ENCODE results near the gene NRXN2. TPM values are rescaled to one million over a fixed set of nuclear protein-coding genes. Genes with fewer than 3 reads are reported as not detected.
A peak's percentile ranks its signal among the peaks of the same experiment; 100 is the strongest.

Gene NRXN2
- total and polyA plus RNA-seq, 10 of the 15 experiments (the other 5 are each of a cell fraction or from before 2014, with no cell fraction given) = 0.03 to 1.4 (median 0.23) TPM

GRCh38 chr11:64766881-64767280 lies 43.9 kb upstream of the NRXN2 start:
- Histone ChIP-seq H3K36me3 (ENCODE audit: control insufficient read depth in 2 of 2, insufficient read depth in 2 of 2, low read length in 1 of 2) (peaks cover 52 to 61% of the 10 kb centered on the region in 2 experiments), H4K20me1 (ENCODE audit: control insufficient read depth, insufficient read depth) (peaks cover 28% of the 10 kb centered on the region), H3K4me1 (ENCODE audit: control insufficient read depth, insufficient read depth, low read length) (peaks cover 24% of the 10 kb centered on the region), H3K27ac (ENCODE audit: control insufficient read depth, insufficient read depth) (no peak overlapping the region), H3K9me3 (replicated peaks; ENCODE audit: control insufficient read depth, insufficient read depth, low read length) (no peaks in the 10 kb centered on the region), H2AFZ (ENCODE audit: control insufficient read depth, low read depth, low read length) (no peak overlapping the region), H3K9ac (ENCODE audit: control insufficient read depth, insufficient read depth, low read length) (no peak overlapping the region), H3K79me2 (ENCODE audit: control insufficient read depth, insufficient read depth, low read length) (peaks cover 21% of the 10 kb centered on the region), H3K4me3 (no peak overlapping the region), H3K4me2 (ENCODE audit: control insufficient read depth, insufficient read depth) (no peak overlapping the region), H3K27me3 (replicated peaks in 1 of 2; ENCODE audit: control insufficient read depth in 2 of 2, insufficient read depth in 2 of 2, low read length in 1 of 2) (no peaks in the 10 kb centered on the region)
- CTCF ChIA-PET = interaction anchor here (1.9 kb wide), 2 partner anchors 19 to 20 kb away, joined by 4 to 6 read pairs; no protein-coding TSS in a partner anchor
- DNase-seq (ENCODE audit: low read depth, low spot score) (no peak), FAIRE-seq (no peak), ATAC-seq (no peak)
- RAD21 ChIA-PET (ENCODE audit: unreplicated experiment) = no interaction called here
- SMC1A ChIA-PET (ENCODE audit: uncharacterized antibody, unreplicated experiment) = no interaction called here
- POLR2A ChIA-PET = no interaction called here
- intact Hi-C loops (cut with micrococcal nuclease; ENCODE audit: unreplicated experiment) (loop anchor here (2.0 kb wide), 1 partner anchor 24 kb away; no protein-coding TSS in a partner anchor), in situ Hi-C loops (cut with MboI) (no loop called here)
- BruUV-seq (replicated peaks) = no TSS peak
- WGBS (ENCODE audit: insufficient coverage, insufficient replicate concordance, low lambda C conversion rate, missing lambda C conversion rate) = 98% methylated on average over 9 of the region's 11 CpGs
- TF ChIP-seq FOXM1 (IDR thresholded peaks at IDR 0.05; ENCODE audit: low read depth, low read length) (no peak), SREBF2 (IDR thresholded peaks at IDR 0.05; ENCODE audit: low read length) (no peak), RFX5 (IDR thresholded peaks at IDR 0.05; ENCODE audit: low read depth, low read length) (no peak), LARP7 (IDR thresholded peaks at IDR 0.05) (no peak), MYC (IDR thresholded peaks at IDR 0.05; ENCODE audit: insufficient read depth, insufficient read length, insufficient replicate concordance, low read length, severe bottlenecking) (no peak)

GRCh38 chr11:64765851-64766665 lies 43.1 kb upstream of the NRXN2 start:
- H3K36me3 ChIP-seq (ENCODE audit: control insufficient read depth in 2 of 2, insufficient read depth in 2 of 2, low read length in 1 of 2) = peaks cover 52 to 54% of the 10 kb centered on the region in 2 experiments
- H3K27ac ChIP-seq (ENCODE audit: control insufficient read depth, insufficient read depth) = no peak overlapping the region
- ChIA-PET RAD21 (ENCODE audit: unreplicated experiment) (no interaction called here), SMC1A (ENCODE audit: uncharacterized antibody, unreplicated experiment) (no interaction called here), POLR2A (interaction anchor here (0.6 kb wide), 1 partner anchor 32 kb away, joined by 6 read pairs; no protein-coding TSS in a partner anchor), CTCF (interaction anchor here (1.6 kb wide), 1 partner anchor 27 kb away, joined by 3 read pairs; no protein-coding TSS in a partner anchor)
- intact Hi-C loops (cut with micrococcal nuclease; ENCODE audit: unreplicated experiment) (loop anchor here (2.0 kb wide), 1 partner anchor 23 kb away; no protein-coding TSS in a partner anchor), in situ Hi-C loops (cut with MboI) (no loop called here)
- WGBS (ENCODE audit: insufficient coverage, insufficient replicate concordance, low lambda C conversion rate, missing lambda C conversion rate) = 97% methylated on average over 21 of the region's 42 CpGs
- H3K9me3 ChIP-seq (replicated peaks; ENCODE audit: control insufficient read depth, insufficient read depth, low read length) = no peaks in the 10 kb centered on the region
- FAIRE-seq = no peak
- H4K20me1 ChIP-seq (ENCODE audit: control insufficient read depth, insufficient read depth) = peaks cover 23% of the 10 kb centered on the region
- peaks cover 14% of the 10 kb centered on the region for H3K79me2 ChIP-seq (ENCODE audit: control insufficient read depth, insufficient read depth, low read length)
- BruUV-seq (replicated peaks) = no TSS peak
- no peak for ATAC-seq
- H3K4me2 ChIP-seq (ENCODE audit: control insufficient read depth, insufficient read depth) = no peak overlapping the region
- DNase-seq (ENCODE audit: low read depth, low spot score) = no peak
- no peak overlapping the region for H3K4me3 ChIP-seq
- H2AFZ ChIP-seq (ENCODE audit: control insufficient read depth, low read depth, low read length) = no peak overlapping the region
- H3K9ac ChIP-seq (ENCODE audit: control insufficient read depth, insufficient read depth, low read length) = no peak overlapping the region
- H3K4me1 ChIP-seq (ENCODE audit: control insufficient read depth, insufficient read depth, low read length) = peaks cover 17% of the 10 kb centered on the region
- no peaks in the 10 kb centered on the region for H3K27me3 ChIP-seq (replicated peaks in 1 of 2; ENCODE audit: control insufficient read depth in 2 of 2, insufficient read depth in 2 of 2, low read length in 1 of 2)
- TF ChIP-seq YBX1 (IDR thresholded peaks at IDR 0.05) (no peak), RB1 (IDR thresholded peaks at IDR 0.05; ENCODE audit: borderline replicate concordance) (no peak), TCF12 (IDR thresholded peaks at IDR 0.05; ENCODE audit: low read depth, low read length) (no peak), HDAC6 (IDR thresholded peaks at IDR 0.05; ENCODE audit: unreplicated experiment) (no peak), POLR2A (IDR thresholded peaks at IDR 0.05; ENCODE audit: low read depth, low read length) (peak; percentile 48; the same call in 1 of the 2 replicates), HDAC2 (IDR thresholded peaks at IDR 0.05) (no peak), CREB1 (IDR thresholded peaks at IDR 0.05; ENCODE audit: low read depth) (no peak), E2F4 (IDR thresholded peaks at IDR 0.05; ENCODE audit: low read depth, low read length) (no peak), BACH1 (IDR thresholded peaks at IDR 0.05; ENCODE audit: borderline replicate concordance) (peak; percentile 60; the same call in 1 of the 2 replicates), CTCF (IDR thresholded peaks at IDR 0.05 in 2 of 3, conservative IDR thresholded peaks at IDR 0.05 in 1 of 3; ENCODE audit: control insufficient read depth in 2 of 3, extremely low read depth in 1 of 3, insufficient read depth in 1 of 3, low read depth in 3 of 3, low read length in 3 of 3) (no peak)
